Epithelial cell of esophagus (primary cell): ENCODE data around the gene INSYN1.

ENCODE experiments used
- DNase-seq: peaks from one replicate; pipeline ENCODE4 v3.0.0; 2010; ENCODE audit warnings: low read depth
- H3K4me3 ChIP-seq: 2 replicates; pipeline ENCODE4 v1.5.1; 2011; ENCODE audit warnings: mild to moderate bottlenecking, low read length, control low read depth
- CTCF ChIP-seq: IDR thresholded peaks from 2 replicates; pipeline ENCODE4 v1.5.1; 2011; ENCODE audit warnings: low read depth, mild to moderate bottlenecking, low read length, control low read depth, inconsistent platforms; ENCODE audit not compliant: insufficient read depth; ENCODE audit errors: missing control alignments

The INSYN1 gene

GRCh38 chr15:73770050-73770449 is 16.9 kb upstream of the INSYN1 start:
- DNase-seq: no peak
- H3K4me3 ChIP-seq: no peak overlapping the region
- TF ChIP-seq CTCF: no peak

GRCh38 chr15:73767806-73768501 is 14.8 kb upstream of the INSYN1 start:
- no peak for DNase-seq
- TF ChIP-seq CTCF: no peak
- no peak overlapping the region for H3K4me3 ChIP-seq

- H3K4me3 ChIP-seq: no peak overlapping the region
- TF ChIP-seq CTCF: no peak
- no peak for DNase-seq
Measured at GRCh38 chr15:73766598-73766997, 13.4 kb upstream of the INSYN1 start.

GRCh38 chr15:73765778-73766177 is 12.6 kb upstream of the INSYN1 start:
- no peak for TF ChIP-seq CTCF
- DNase-seq: no peak
- no peak overlapping the region for H3K4me3 ChIP-seq

DNA sequence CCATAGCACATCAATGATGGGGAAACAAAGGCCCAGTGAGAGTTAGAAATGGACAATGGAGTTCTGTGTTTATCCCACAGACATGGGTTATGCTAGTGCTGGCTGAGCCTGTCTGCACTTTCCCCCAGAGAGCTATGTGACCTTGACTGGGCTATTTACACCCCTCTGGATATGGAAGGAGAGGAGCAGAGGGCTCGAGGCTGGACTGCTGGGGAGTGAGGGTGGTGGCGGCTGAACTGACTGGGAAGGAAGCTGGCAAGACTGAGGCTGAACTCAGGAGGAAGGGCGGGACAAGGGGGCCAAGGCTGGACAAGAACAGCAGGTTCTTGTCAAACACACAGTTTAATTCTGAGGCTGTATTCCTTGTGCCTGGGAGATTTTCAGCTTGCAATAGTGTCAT is 10.8 kb upstream of the INSYN1 start:
- H3K4me3 ChIP-seq: no peak overlapping the region
- no peak for TF ChIP-seq CTCF
- no peak for DNase-seq

DNA sequence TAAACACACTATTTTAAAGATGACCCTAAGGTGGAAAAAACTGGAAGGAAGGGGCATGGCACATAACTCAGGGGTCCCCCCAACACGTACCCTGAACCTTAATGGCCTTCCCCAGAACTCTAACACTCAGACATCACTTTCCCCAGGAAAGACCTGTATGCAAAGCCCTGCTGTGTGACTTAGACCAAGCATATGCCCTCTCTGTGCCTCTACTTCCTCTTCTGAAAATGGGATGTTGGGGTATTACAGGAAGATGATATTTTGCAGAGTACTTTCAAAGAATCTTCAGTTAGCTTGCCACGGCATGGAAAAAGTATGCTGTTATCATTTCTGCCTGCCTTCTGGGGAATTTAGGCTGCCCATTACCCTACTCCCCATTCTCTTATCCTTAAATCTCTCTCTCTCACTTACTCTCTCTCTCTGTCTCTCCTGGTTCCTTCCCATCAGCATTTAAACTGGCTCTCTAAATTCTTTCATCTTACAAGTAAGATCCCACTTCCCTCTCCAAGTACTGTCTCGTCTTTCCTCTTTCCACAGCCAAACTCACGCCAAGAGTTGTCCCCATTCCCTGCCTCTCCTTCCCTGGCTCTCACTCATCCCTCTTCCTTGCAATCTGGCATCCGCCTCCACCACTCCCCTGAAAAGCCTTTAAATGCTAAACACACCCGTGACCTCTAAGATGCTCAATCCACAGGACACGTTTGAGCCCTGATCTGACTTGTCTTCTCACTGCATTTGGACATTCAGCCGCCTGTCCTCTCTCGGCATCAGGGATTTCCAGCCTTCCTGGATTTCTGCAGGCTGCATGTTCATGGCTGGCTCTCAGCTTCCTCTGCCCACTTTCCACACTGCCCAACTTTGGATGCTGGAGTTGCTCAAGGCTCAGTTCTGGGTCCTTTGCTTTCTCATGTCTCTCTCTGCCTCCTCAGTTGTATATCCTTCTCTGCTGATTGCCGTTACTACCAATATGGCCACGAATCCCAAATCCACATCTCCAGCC is 7.5 kb upstream of the INSYN1 start:
- DNase-seq: no peak
- no peak overlapping the region for H3K4me3 ChIP-seq
- no peak for TF ChIP-seq CTCF
